Panc1 (cell line): ENCODE data around the gene MEX3A. TPM values are rescaled to one million over a fixed set of nuclear protein-coding genes. Genes with fewer than 3 reads are reported as not detected.

Experiments used
- ATAC-seq: fragments of 200-7000 bp; cut with Tn5 transposase; 2 replicates; pipeline ENCODE4 v1.9.1; 2020; ENCODE audit warnings: mild to moderate bottlenecking, moderate library complexity
- BruUV-seq: library from RNA; stranded (reverse); fragments of 400-500 nt; replicated peaks from 2 replicates; lab custom pipeline; 2021; lab: Mats Ljungman, UMichigan
- CTCF ChIA-PET: fragments of 300-600 bp; sonication (Branson Sonifier 250); formaldehyde crosslinking; loops from one replicate; lab custom pipeline; 2022; ENCODE audit warnings: antibody characterized with exemption; lab: Charles Lee
- POLR2A ChIA-PET: fragments of 300-600 bp; sonication (Branson Sonifier 250); formaldehyde crosslinking; loops from one replicate; lab custom pipeline; 2022; ENCODE audit warnings: antibody characterized with exemption; lab: Charles Lee
- DNase-seq: peaks from one replicate; pipeline ENCODE4 v3.0.0-alpha.2; 2010; ENCODE audit warnings: low read depth, low spot score
- H3K27ac ChIP-seq: 2 replicates; pipeline ENCODE4 v1.5.1; 2011; ENCODE audit warnings: mild to moderate bottlenecking, low read length, inconsistent platforms
- H3K27me3 ChIP-seq: fragments of 200-500 bp; sonication (Bioruptor generic); 2 replicates; pipeline ENCODE4 v1.6.0; 2014; ENCODE audit warnings: low read length, inconsistent platforms; ENCODE audit not compliant: control insufficient read depth, insufficient read depth
- H3K36me3 ChIP-seq: fragments of 200-500 bp; sonication (Bioruptor generic); 2 replicates; pipeline ENCODE4 v1.5.1; 2014; ENCODE audit warnings: inconsistent platforms, mild to moderate bottlenecking, low read length, moderate library complexity; ENCODE audit not compliant: control insufficient read depth, insufficient read depth
- H3K4me1 ChIP-seq: 2 replicates; pipeline ENCODE4 v1.5.1; 2011; ENCODE audit warnings: inconsistent platforms, mild to moderate bottlenecking, low read length, moderate library complexity; ENCODE audit not compliant: control insufficient read depth, insufficient read depth
- H3K4me3 ChIP-seq, 2 experiments: 2 replicates each; pipeline ENCODE4 v1.5.1; 2011 to 2012; ENCODE audit warnings: low read depth in 2 of 2, low read length in 2 of 2, mild to moderate bottlenecking in 2 of 2, inconsistent platforms in 1 of 2, moderate library complexity in 1 of 2
- H3K9me3 ChIP-seq: fragments of 200-500 bp; sonication (Bioruptor generic); 2 replicates; pipeline ENCODE4 v1.5.1; 2014; ENCODE audit warnings: low read depth, mild to moderate bottlenecking, inconsistent platforms, low read length, moderate library complexity; ENCODE audit not compliant: control insufficient read depth, insufficient read depth
- POLR2AphosphoS5 ChIP-seq: IDR thresholded peaks from 2 replicates; pipeline ENCODE4 v1.6.1; 2012; ENCODE audit warnings: mild to moderate bottlenecking, low read depth, low read length, moderate library complexity
- SIN3A ChIP-seq: IDR thresholded peaks from 2 replicates; pipeline ENCODE4 v1.6.1; 2012; ENCODE audit warnings: low read depth, mild to moderate bottlenecking, low read length, moderate library complexity, borderline replicate concordance; ENCODE audit not compliant: insufficient read depth
- TCF7L2 ChIP-seq: IDR thresholded peaks from 2 replicates; pipeline ENCODE4 v1.6.1; 2011; ENCODE audit warnings: mild to moderate bottlenecking, low read depth, low read length, inconsistent platforms
- in situ Hi-C: cut with HindIII; loops from 2 replicates; pipeline ENCODE4 v1.10.0; 2016; ENCODE audit warnings: low sequenced_read_pairs, low pct_unique_long_range_greater_than_20kb
- intact Hi-C: fragments of 100-400 bp; cut with micrococcal nuclease; formaldehyde crosslinking; loops from one replicate; pipeline ENCODE4 v1.10.0; 2022; ENCODE audit not compliant: unreplicated experiment
- total RNA-seq: library from RNA; stranded (reverse); gene quantifications from one replicate; pipeline ENCODE4 v1.2.1, GENCODE V29; 2021; ENCODE audit not compliant: unreplicated experiment
- TF ChIP-seq, protein P1 (sequence below), 2 experiments: IDR thresholded peaks; 2 replicates each; pipeline ENCODE4 v1.6.1; 2011 to 2012; ENCODE audit warnings: low read depth in 2 of 2, control low read depth in 1 of 2, low read length in 1 of 2, mild to moderate bottlenecking in 1 of 2, moderate library complexity in 1 of 2; ENCODE audit not compliant: insufficient read depth in 1 of 2
- TF ChIP-seq, protein P2 (sequence below): fragments of 450-650 bp; IDR thresholded peaks from 2 replicates; pipeline ENCODE4 v1.5.1; 2017; ENCODE audit warnings: mild to moderate bottlenecking

The MEX3A gene
- total RNA-seq, 1 experiment from 2014 or later, result 15.8 TPM

DNA sequence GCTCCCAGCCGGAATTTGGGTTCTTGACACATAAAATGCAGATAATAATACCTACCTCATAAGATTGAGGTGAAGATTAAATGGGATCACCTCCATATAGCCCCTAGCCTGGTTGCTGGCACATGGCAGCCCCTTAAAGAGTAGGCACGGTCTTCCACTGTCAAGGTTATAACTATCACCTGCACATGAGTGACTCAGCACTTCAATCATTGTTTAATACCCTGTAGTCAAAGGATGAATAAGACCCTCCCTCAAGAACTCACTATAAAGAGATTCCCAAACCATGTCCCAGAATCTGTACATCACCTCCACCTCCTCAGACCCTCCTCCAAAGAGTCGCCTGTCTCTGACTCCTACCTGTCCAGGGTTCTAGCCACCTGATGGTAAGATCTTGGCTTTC lies 25.8 kb upstream of the MEX3A start:
- in situ Hi-C loops, result no loop called here
- POLR2A ChIA-PET, result no interaction called here
- Histone ChIP-seq H3K27me3 (no peaks in the 10 kb centered on the region), H3K27ac (peak overlapping the region; percentile 58; the same call in 1 of the 2 replicates), H3K9me3 (no peaks in the 10 kb centered on the region), H3K4me3 (no peak overlapping the region), H3K4me1 (peaks cover 56% of the 10 kb centered on the region), H3K36me3 (no peaks in the 10 kb centered on the region)
- TF ChIP-seq POLR2AphosphoS5 (no peak), TCF7L2 (no peak), SIN3A (no peak)
- TF ChIP-seq, protein P1, sequence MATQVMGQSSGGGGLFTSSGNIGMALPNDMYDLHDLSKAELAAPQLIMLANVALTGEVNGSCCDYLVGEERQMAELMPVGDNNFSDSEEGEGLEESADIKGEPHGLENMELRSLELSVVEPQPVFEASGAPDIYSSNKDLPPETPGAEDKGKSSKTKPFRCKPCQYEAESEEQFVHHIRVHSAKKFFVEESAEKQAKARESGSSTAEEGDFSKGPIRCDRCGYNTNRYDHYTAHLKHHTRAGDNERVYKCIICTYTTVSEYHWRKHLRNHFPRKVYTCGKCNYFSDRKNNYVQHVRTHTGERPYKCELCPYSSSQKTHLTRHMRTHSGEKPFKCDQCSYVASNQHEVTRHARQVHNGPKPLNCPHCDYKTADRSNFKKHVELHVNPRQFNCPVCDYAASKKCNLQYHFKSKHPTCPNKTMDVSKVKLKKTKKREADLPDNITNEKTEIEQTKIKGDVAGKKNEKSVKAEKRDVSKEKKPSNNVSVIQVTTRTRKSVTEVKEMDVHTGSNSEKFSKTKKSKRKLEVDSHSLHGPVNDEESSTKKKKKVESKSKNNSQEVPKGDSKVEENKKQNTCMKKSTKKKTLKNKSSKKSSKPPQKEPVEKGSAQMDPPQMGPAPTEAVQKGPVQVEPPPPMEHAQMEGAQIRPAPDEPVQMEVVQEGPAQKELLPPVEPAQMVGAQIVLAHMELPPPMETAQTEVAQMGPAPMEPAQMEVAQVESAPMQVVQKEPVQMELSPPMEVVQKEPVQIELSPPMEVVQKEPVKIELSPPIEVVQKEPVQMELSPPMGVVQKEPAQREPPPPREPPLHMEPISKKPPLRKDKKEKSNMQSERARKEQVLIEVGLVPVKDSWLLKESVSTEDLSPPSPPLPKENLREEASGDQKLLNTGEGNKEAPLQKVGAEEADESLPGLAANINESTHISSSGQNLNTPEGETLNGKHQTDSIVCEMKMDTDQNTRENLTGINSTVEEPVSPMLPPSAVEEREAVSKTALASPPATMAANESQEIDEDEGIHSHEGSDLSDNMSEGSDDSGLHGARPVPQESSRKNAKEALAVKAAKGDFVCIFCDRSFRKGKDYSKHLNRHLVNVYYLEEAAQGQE (IDR thresholded peaks at IDR 0.05; ENCODE audit: insufficient read depth in 1 of 2, low read depth in 2 of 2, low read length in 1 of 2), result no peak
- TF ChIP-seq, protein P2, sequence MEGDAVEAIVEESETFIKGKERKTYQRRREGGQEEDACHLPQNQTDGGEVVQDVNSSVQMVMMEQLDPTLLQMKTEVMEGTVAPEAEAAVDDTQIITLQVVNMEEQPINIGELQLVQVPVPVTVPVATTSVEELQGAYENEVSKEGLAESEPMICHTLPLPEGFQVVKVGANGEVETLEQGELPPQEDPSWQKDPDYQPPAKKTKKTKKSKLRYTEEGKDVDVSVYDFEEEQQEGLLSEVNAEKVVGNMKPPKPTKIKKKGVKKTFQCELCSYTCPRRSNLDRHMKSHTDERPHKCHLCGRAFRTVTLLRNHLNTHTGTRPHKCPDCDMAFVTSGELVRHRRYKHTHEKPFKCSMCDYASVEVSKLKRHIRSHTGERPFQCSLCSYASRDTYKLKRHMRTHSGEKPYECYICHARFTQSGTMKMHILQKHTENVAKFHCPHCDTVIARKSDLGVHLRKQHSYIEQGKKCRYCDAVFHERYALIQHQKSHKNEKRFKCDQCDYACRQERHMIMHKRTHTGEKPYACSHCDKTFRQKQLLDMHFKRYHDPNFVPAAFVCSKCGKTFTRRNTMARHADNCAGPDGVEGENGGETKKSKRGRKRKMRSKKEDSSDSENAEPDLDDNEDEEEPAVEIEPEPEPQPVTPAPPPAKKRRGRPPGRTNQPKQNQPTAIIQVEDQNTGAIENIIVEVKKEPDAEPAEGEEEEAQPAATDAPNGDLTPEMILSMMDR, result no peak
- CTCF ChIA-PET, result no interaction called here
- DNase-seq, result no peak
- no peak for ATAC-seq
- no TSS peak for BruUV-seq
- intact Hi-C loops, result no loop called here

DNA sequence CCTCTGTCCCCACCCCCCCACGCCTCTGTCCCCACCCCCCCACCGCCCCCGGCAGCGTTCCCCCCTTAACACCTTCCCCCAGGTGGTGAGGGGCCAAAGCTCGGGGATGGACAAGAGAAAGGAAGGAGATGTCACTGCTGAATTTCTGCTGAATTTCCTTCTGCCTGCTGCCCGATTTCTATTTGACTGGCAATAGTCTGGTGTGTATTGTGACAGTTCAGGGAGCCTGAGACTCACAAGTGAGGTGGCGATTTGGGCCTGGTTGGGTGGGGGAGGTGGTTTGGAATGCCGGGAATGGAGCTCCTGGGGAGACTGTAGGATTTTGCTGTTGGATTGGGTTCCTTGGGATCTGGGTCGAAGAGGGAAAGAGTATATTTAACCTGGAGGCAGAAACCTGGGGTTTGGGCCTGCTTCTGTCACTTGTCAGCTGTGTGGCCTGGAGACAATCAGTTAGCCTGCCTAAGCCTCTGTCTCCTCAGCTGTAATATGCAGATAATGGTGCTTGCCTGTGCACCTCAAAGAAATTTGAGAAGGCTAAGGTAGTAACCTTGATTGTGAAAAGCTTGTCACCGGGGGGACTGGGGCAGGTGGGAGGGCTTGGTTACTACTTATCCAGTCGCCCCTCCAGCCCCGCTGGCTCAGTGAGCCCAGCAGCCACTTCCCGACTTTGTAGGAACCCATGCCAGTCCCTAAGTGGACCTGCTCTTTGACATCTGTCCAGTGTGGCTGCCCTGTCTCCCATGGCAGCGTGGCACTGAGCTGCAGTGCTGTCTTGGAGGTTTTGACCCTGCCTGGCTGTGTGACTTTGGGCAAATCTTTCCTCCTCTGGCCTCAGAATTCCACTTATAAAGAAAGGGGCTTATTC lies 24.6 kb upstream of the MEX3A start:
- ChIA-PET CTCF (interaction anchor here (0.5 kb wide), 1 partner anchor 514 kb away, joined by 3 read pairs; no protein-coding TSS in a partner anchor), POLR2A (interaction anchor here (0.5 to 1.9 kb wide), 4 partner anchors 9 to 401 kb away, joined by 4 to 12 read pairs (median 6); partner anchors contain the start of gene LMNA)
- no peak for TF ChIP-seq TCF7L2
- no peak for TF ChIP-seq POLR2AphosphoS5
- TF ChIP-seq, protein P2, result no peak
- TF ChIP-seq SIN3A, result no peak; the same call in 1 of the 2 replicates
- TF ChIP-seq, protein P1 (IDR thresholded peaks at IDR 0.05; ENCODE audit: insufficient read depth in 1 of 2, low read depth in 2 of 2, low read length in 1 of 2), result no peak
- DNase-seq (no peak), ATAC-seq (peak; percentile 24)
- in situ Hi-C loops, result no loop called here
- Histone ChIP-seq H3K27me3 (no peaks in the 10 kb centered on the region), H3K4me3 (peak overlapping the region in 1 of 2 experiments; percentile 44; a peak in 2 of 4 replicates), H3K4me1 (peaks cover 49% of the 10 kb centered on the region), H3K36me3 (no peaks in the 10 kb centered on the region), H3K9me3 (no peaks in the 10 kb centered on the region), H3K27ac (peak overlapping the region; percentile 74)
- intact Hi-C loops, result no loop called here
- BruUV-seq, result TSS peak; percentile 88
